ENCODE results near the gene MLN.

GRCh38 chr6:33845031-33845745, 41.4 kb upstream of the MLN start:
- TF ChIP-seq CTCF (IDR thresholded peaks at IDR 0.05) (no peak), POLR2A (IDR thresholded peaks at IDR 0.05) (no peak), EP300 (IDR thresholded peaks at IDR 0.05; ENCODE audit: low read depth) (no peak)

Measured in transverse colon (tissue), 3 donors.